GM13976 (cell line): ENCODE results near the gene MINDY4B.

Experiments used
- DNase-seq: peaks from one replicate; pipeline ENCODE4 v3.0.0; 2012; ENCODE audit warnings: low spot score
- CTCF ChIP-seq: IDR thresholded peaks from 2 replicates; pipeline ENCODE4 v1.5.1; 2012; ENCODE audit warnings: borderline replicate concordance, mild to moderate bottlenecking; ENCODE audit not compliant: insufficient read depth; ENCODE audit errors: extremely low read depth, missing control alignments, control extremely low read depth
- in situ Hi-C: fragments of 300-500 bp; cut with MboI; formaldehyde crosslinking; loops from one replicate; pipeline ENCODE4 v1.12.0; 2022; ENCODE audit warnings: low sequenced_read_pairs, mixed read lengths, inconsistent platforms; ENCODE audit not compliant: unreplicated experiment

Gene MINDY4B

GRCh38 chr3:150905339-150905738 lies at the start of gene MINDY4B:
TSS of gene MINDY4B (minus strand) at chr3:150905439. CDS start at chr3:150905439, 0 bp downstream.
- TF ChIP-seq CTCF: no peak
- in situ Hi-C loops: no loop called here
- no peak for DNase-seq

- in situ Hi-C loops: no loop called here
Measured at GRCh38 chr3:150951923-150952322, 46.7 kb upstream of the MINDY4B start.

GRCh38 chr3:150945226-150946032 lies 40.2 kb upstream of the MINDY4B start:
- no peak for TF ChIP-seq CTCF
- in situ Hi-C loops: no loop called here
- no peak for DNase-seq

More at GRCh38 chr3:150951923-150952322, 46.7 kb upstream of the MINDY4B start:
- no peak for TF ChIP-seq CTCF
- DNase-seq: no peak

GRCh38 chr3:150942221-150942620 lies 37.0 kb upstream of the MINDY4B start:
- in situ Hi-C loops: no loop called here
- TF ChIP-seq CTCF: no peak
- no peak for DNase-seq

- no peak for DNase-seq
- in situ Hi-C loops: no loop called here
- TF ChIP-seq CTCF: no peak
Measured at GRCh38 chr3:150936693-150937092, 31.5 kb upstream of the MINDY4B start.

- in situ Hi-C loops: no loop called here
- TF ChIP-seq CTCF: no peak
- no peak for DNase-seq
Measured at GRCh38 chr3:150933473-150933995, 28.3 kb upstream of the MINDY4B start.
